Measurements from ENCODE around the gene PPARD. TPM values are rescaled to one million over a fixed set of nuclear protein-coding genes. Genes with fewer than 3 reads are reported as not detected.

PPARD gene
- total RNA-seq, 1 experiment from 2014 or later = 38.4 TPM

DNA sequence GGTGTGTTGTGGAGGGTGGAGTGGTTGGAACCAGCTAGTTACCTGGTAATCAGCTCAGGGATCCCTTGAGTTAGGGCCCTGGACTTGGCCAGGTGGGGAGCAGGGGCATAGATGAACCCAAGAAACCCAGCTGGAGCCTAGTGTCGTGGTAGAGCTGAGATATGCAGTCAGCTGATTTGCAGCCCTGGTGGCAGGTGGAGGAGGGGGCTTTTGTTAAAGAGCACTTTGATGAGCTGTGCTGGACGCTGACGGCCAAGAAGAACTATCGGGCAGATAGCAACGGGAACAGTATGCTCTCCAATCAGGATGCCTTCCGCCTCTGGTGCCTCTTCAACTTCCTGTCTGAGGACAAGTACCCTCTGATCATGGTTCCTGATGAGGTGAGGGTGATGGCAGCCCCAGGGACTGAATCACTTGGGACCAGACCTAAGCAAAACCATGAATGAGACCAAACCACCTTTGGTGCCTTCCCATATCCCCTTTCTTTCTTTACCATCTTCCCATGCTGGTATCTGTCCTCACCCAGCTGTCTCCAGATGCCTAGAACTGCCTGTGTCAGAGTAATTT, 32.0 kb upstream of the PPARD start:
- RAD21 ChIA-PET (ENCODE audit: low non-redundant PET in 1 of 2, low total read pairs in 2 of 2, uncharacterized antibody in 2 of 2, unreplicated experiment in 2 of 2) = no interaction called here
- no peaks in the 10 kb centered on the region for H3K27me3 ChIP-seq (ENCODE audit: insufficient read depth, low read length)
- no peak for ATAC-seq

More for the DNA sequence above, 32.0 kb upstream of the PPARD start:
- ChIA-PET CTCF (no interaction called here), POLR2A (no interaction called here)
- Histone ChIP-seq H2AFZ (ENCODE audit: low read depth, low read length, poor library complexity, severe bottlenecking) (no peak overlapping the region), H4K20me1 (ENCODE audit: insufficient read depth) (no peaks in the 10 kb centered on the region), H3K9ac (ENCODE audit: low read length) (no peak overlapping the region), H3K4me2 (ENCODE audit: low read length) (no peak overlapping the region), H3K79me2 (ENCODE audit: insufficient read depth, low read length) (no peaks in the 10 kb centered on the region), H3K36me3 (ENCODE audit: control insufficient read depth in 1 of 2, insufficient read depth in 2 of 2, low read length in 2 of 2) (no peaks in the 10 kb centered on the region), H3K9me2 (ENCODE audit: insufficient read depth) (no peaks in the 10 kb centered on the region), H3K4me3 (replicated peaks in 1 of 2; ENCODE audit: low read depth in 1 of 2, low read length in 2 of 2) (no peak overlapping the region), H3K27ac (ENCODE audit: low read depth, low read length) (no peak overlapping the region), H3K4me1 (ENCODE audit: control insufficient read depth in 1 of 2, insufficient read depth in 2 of 2, low read length in 2 of 2) (no peaks in the 10 kb centered on the region), H3K9me3 (ENCODE audit: control insufficient read depth in 1 of 2, insufficient read depth in 1 of 2, low read depth in 1 of 2, low read length in 2 of 2) (no peaks in the 10 kb centered on the region)
- no peak for TF ChIP-seq SRF (IDR thresholded peaks at IDR 0.05; ENCODE audit: low read depth)
- TF ChIP-seq JUND (IDR thresholded peaks at IDR 0.05) = no peak
- no peak for TF ChIP-seq EZH2phosphoT487 (IDR thresholded peaks at IDR 0.05; ENCODE audit: borderline replicate concordance)
- TF ChIP-seq ZFX (IDR thresholded peaks at IDR 0.05) = no peak
- TF ChIP-seq POLR2AphosphoS5 (IDR thresholded peaks at IDR 0.05; ENCODE audit: low read depth, low read length) = no peak
- TF ChIP-seq, protein P1, sequence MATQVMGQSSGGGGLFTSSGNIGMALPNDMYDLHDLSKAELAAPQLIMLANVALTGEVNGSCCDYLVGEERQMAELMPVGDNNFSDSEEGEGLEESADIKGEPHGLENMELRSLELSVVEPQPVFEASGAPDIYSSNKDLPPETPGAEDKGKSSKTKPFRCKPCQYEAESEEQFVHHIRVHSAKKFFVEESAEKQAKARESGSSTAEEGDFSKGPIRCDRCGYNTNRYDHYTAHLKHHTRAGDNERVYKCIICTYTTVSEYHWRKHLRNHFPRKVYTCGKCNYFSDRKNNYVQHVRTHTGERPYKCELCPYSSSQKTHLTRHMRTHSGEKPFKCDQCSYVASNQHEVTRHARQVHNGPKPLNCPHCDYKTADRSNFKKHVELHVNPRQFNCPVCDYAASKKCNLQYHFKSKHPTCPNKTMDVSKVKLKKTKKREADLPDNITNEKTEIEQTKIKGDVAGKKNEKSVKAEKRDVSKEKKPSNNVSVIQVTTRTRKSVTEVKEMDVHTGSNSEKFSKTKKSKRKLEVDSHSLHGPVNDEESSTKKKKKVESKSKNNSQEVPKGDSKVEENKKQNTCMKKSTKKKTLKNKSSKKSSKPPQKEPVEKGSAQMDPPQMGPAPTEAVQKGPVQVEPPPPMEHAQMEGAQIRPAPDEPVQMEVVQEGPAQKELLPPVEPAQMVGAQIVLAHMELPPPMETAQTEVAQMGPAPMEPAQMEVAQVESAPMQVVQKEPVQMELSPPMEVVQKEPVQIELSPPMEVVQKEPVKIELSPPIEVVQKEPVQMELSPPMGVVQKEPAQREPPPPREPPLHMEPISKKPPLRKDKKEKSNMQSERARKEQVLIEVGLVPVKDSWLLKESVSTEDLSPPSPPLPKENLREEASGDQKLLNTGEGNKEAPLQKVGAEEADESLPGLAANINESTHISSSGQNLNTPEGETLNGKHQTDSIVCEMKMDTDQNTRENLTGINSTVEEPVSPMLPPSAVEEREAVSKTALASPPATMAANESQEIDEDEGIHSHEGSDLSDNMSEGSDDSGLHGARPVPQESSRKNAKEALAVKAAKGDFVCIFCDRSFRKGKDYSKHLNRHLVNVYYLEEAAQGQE (IDR thresholded peaks at IDR 0.05; ENCODE audit: low read depth) = no peak
- TF ChIP-seq EGR1 (IDR thresholded peaks at IDR 0.05; ENCODE audit: low read depth) = no peak
- no peak for TF ChIP-seq ELF1 (IDR thresholded peaks at IDR 0.05; ENCODE audit: borderline replicate concordance, low read depth)
- TF ChIP-seq, protein P2, sequence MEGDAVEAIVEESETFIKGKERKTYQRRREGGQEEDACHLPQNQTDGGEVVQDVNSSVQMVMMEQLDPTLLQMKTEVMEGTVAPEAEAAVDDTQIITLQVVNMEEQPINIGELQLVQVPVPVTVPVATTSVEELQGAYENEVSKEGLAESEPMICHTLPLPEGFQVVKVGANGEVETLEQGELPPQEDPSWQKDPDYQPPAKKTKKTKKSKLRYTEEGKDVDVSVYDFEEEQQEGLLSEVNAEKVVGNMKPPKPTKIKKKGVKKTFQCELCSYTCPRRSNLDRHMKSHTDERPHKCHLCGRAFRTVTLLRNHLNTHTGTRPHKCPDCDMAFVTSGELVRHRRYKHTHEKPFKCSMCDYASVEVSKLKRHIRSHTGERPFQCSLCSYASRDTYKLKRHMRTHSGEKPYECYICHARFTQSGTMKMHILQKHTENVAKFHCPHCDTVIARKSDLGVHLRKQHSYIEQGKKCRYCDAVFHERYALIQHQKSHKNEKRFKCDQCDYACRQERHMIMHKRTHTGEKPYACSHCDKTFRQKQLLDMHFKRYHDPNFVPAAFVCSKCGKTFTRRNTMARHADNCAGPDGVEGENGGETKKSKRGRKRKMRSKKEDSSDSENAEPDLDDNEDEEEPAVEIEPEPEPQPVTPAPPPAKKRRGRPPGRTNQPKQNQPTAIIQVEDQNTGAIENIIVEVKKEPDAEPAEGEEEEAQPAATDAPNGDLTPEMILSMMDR (IDR thresholded peaks at IDR 0.05 in 2 of 3, conservative IDR thresholded peaks at IDR 0.05 in 1 of 3; ENCODE audit: borderline replicate concordance in 1 of 3, insufficient read depth in 1 of 3, low read depth in 2 of 3, low read length in 2 of 3) = no peak
- TF ChIP-seq, protein P3, sequence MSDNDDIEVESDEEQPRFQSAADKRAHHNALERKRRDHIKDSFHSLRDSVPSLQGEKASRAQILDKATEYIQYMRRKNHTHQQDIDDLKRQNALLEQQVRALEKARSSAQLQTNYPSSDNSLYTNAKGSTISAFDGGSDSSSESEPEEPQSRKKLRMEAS (IDR thresholded peaks at IDR 0.05) = no peak
- no peak for TF ChIP-seq CEBPB (IDR thresholded peaks at IDR 0.05; ENCODE audit: low read depth)
- no peak for TF ChIP-seq FOSL1 (IDR thresholded peaks at IDR 0.05; ENCODE audit: low read depth)
- TF ChIP-seq TCF7L2 (IDR thresholded peaks at IDR 0.05; ENCODE audit: borderline replicate concordance, extremely low read depth, insufficient read depth, insufficient read length) = no peak
- TF ChIP-seq ZNF274 (IDR thresholded peaks at IDR 0.05; ENCODE audit: low read depth, low read length) = no peak
- no peak for TF ChIP-seq CBX3 (IDR thresholded peaks at IDR 0.05; ENCODE audit: low read depth)
- no peak for TF ChIP-seq SIN3A (IDR thresholded peaks at IDR 0.05; ENCODE audit: low read depth)
- TF ChIP-seq RAD21 (IDR thresholded peaks at IDR 0.05; ENCODE audit: low read depth) = no peak
- DNase-seq (ENCODE audit: low read depth, low spot score) = no peak
- intact Hi-C loops (cut with micrococcal nuclease) = no loop called here
- BruUV-seq (replicated peaks) = no TSS peak
